Prostate gland (tissue), 2 donors: Measurements from ENCODE around the gene NCR2.

Experiments used
- CTCF ChIP-seq, 4 experiments: fragments of 200-600 bp in 2 of 4; fragments of 450-650 bp in 2 of 4; sonication (generic) in 2 of 4; IDR thresholded peaks; 1 replicate in 3 of 4; 2 replicates in 1 of 4; pipeline ENCODE4 v1.5.1; 2016 to 2019; ENCODE audit warnings: antibody characterized with exemption in 4 of 4, mild to moderate bottlenecking in 2 of 4, moderate library complexity in 2 of 4
- POLR2A ChIP-seq: fragments of 450-650 bp; IDR thresholded peaks from one replicate; pipeline ENCODE4 v1.6.1; 2016; ENCODE audit warnings: antibody characterized with exemption, mild to moderate bottlenecking
- POLR2AphosphoS5 ChIP-seq: sonication (generic); formaldehyde crosslinking; IDR thresholded peaks from one replicate; pipeline ENCODE4 v1.6.1; 2017; ENCODE audit warnings: antibody characterized with exemption

- no peak for TF ChIP-seq CTCF (IDR thresholded peaks at IDR 0.05)
- no peak for TF ChIP-seq POLR2A
- TF ChIP-seq POLR2AphosphoS5: no peak
These were observed 24.9 kb downstream of the NCR2 start for GRCh38 chr6:41360314-41360685.
